ENCODE data around the gene TCAF1. TPM values are rescaled to one million over a fixed set of nuclear protein-coding genes. Genes with fewer than 3 reads are reported as not detected.
"Not testable (repeated sequence)": the region's sequence is repeated elsewhere in the genome, so short reads cannot be mapped to it uniquely, and the experiment has no call there.

The TCAF1 gene
- total and polyA plus RNA-seq, 8 donors: 9.7 to 94.6 (median 23.6) TPM

DNA sequence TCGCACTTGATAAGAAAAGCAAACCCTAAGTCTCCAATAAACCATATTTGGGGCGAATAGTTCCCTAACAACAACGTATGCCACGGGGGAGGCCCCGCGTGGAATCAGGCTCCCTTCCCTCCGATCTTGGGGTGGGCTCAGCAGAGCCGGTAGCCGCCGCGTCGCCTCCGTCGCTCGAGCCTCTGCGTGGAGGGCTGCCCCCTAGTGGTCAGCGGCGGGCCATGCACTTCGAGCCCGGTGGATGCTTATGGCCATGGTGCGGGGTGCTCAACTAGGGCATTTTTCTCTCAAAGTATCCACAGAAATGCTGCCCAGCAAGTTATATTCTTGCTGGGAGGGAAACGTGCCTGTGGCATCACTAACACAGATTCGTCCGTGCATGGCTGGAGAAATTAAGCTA lies 64.8 kb downstream of the TCAF1 start:
- H3K4me1 ChIP-seq; intact Hi-C loops (cut with DNase I; ENCODE audit: low total_unique reads); H3K36me3 ChIP-seq; H3K27me3 ChIP-seq; H3K9me3 ChIP-seq: not testable (repeated sequence)
- Histone ChIP-seq H3K4me3 (peak overlapping the region in 2 of 4 donors; percentile 34 to 40), H3K27ac (peak overlapping the region in 1 of 5 donors; percentile 56)
- peak in 1 of 2 donors; percentile 95 for DNase-seq
- TF ChIP-seq, protein P1, sequence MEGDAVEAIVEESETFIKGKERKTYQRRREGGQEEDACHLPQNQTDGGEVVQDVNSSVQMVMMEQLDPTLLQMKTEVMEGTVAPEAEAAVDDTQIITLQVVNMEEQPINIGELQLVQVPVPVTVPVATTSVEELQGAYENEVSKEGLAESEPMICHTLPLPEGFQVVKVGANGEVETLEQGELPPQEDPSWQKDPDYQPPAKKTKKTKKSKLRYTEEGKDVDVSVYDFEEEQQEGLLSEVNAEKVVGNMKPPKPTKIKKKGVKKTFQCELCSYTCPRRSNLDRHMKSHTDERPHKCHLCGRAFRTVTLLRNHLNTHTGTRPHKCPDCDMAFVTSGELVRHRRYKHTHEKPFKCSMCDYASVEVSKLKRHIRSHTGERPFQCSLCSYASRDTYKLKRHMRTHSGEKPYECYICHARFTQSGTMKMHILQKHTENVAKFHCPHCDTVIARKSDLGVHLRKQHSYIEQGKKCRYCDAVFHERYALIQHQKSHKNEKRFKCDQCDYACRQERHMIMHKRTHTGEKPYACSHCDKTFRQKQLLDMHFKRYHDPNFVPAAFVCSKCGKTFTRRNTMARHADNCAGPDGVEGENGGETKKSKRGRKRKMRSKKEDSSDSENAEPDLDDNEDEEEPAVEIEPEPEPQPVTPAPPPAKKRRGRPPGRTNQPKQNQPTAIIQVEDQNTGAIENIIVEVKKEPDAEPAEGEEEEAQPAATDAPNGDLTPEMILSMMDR (IDR thresholded peaks at IDR 0.05): peak in 3 of 7 experiments; percentile 62 to 70 (median 65)
- peak in 1 of 3 donors; percentile 14 for TF ChIP-seq POLR2AphosphoS5 (IDR thresholded peaks at IDR 0.05)
- WGBS, 5 donors: 0 to 1% (median 0%) methylated on average over 14 of the region's 24 CpGs; no CpG with 5 or more reads in 2 of the 5 donors

DNA sequence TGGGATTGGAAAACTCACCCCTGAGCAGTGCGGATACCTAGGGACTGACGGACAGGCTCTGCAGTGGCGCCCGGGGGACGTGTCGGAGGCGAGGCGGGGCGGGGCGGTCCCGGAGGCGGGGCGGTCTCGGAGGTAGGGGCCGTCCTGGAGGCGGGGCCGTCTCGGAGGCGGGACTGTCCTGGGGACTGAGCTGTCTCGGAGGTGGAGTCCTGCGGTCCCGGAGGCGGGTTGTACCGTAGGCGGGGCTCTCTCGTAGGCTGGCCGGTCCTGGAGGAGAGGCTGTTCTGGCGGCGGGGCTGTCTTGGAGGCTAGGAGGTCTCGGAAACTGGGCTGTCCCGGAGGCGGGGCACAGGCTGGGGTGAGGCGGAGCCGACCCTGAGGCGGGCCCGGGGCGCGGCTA lies 65.4 kb downstream of the TCAF1 start:
- 0 to 1% (median 1%) methylated on average over 14 to 18 of the region's 38 CpGs; no CpG with 5 or more reads in 2 of the 5 donors for WGBS, 5 donors
- DNase-seq: peak in 1 of 2 donors; percentile 97
- H3K4me3 ChIP-seq: peak overlapping the region; percentile 30 to 50 (median 44)

DNA sequence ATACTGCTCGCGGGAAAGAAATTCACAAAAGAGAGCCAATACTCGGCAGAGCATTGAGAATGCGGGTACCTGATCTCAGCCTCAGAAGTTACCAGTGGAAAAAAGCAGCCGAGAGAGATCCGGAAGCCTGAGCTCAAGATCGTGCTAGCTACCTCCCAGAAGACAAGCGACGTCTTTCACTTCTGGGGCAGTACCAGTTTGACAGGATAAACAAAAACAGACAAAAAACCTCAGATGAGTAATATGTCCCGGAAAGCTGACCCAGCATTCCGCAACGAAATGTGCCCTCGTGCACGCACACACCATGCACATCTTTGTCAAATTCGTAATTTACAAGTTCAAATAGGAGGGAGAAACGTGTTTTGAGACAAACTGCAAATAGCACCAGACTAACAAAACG lies 65.9 kb downstream of the TCAF1 start:
- intact Hi-C loops (cut with DNase I; ENCODE audit: low total_unique reads); H3K36me3 ChIP-seq; H3K4me1 ChIP-seq; H3K9me3 ChIP-seq; DNase-seq; H3K27me3 ChIP-seq: not testable (repeated sequence)
- H3K4me3 ChIP-seq: peak overlapping the region in 3 of 4 donors; percentile 30 to 48 (median 41)
- WGBS, 5 donors: no CpG with 5 or more reads among the region's 17 CpGs
- H3K27ac ChIP-seq: peak overlapping the region in 2 of 5 donors; percentile 62 to 78

More for the DNA sequence above, 65.4 kb downstream of the TCAF1 start:
- H3K9me3 ChIP-seq; intact Hi-C loops (cut with DNase I; ENCODE audit: low total_unique reads); H3K36me3 ChIP-seq; H3K4me1 ChIP-seq; H3K27me3 ChIP-seq: not testable (repeated sequence)
- peak overlapping the region in 4 of 5 donors; percentile 62 to 78 (median 70) for H3K27ac ChIP-seq
- peak in 1 of 3 donors; percentile 33 for TF ChIP-seq POLR2AphosphoS5 (IDR thresholded peaks at IDR 0.05)

DNA sequence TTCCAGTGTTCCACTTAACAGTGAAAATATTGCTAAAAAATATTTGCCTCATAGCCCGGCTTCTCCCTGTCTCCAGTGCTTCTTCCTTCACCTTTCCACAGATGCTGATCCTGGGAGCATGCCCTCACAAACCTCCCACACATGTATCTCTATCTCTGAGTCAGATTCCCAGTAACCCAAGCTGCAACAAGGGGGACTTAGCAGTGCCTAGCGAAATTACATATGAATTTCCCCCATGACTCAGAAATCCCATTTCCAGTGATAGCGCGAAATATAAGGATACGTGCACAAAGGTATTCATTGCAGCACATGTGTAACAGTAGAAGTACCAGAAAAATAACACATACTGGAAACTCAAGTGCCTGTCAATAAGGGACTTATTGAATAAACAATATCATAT lies 75.4 kb downstream of the TCAF1 start:
- intact Hi-C loops (cut with DNase I; ENCODE audit: low total_unique reads); H3K9me3 ChIP-seq; DNase-seq; H3K4me3 ChIP-seq; H3K27me3 ChIP-seq; H3K4me1 ChIP-seq; H3K36me3 ChIP-seq; H3K27ac ChIP-seq: not testable (repeated sequence)
- WGBS, 5 donors: no CpG with 5 or more reads among the region's 5 CpGs

DNA sequence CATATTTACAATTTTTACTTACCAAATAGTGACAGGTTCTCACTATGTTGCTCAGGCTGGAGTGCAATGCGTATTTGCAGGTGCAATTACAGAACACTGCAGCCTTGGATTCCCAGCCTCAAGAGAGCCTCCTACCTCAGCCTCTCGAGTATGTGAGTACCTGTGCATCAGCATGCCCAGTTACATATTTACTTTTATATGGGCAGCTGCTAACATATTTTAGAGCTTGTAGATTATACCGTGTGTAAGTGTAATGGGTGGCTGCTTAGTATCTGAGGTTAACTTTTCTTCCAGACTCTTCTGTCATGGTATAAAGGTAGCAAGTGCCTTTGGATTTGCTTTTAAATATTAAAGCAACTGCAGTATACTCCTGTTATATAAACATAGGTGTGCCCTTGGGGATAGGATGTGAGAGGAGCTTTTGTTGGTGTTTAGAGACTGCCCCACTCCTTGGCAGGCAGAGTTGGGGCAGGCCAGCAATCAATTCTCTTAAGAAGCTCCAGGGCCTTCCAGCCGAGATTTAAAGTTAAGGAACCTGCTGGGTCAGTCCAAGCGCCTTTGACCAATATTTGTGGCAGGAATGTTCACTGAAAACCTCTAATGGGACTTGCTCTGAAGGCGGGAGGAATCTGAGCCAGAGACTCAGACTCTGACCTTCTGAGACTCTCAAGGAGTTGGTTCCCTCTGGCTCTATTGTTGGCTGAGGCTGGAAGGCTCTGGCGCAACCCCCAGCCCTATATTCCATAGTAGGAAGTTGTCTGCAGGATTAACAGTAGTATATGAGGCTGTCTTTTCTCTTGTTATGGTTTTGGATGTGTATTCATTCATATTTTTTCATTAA lies 77.5 kb downstream of the TCAF1 start:
- H3K9me3 ChIP-seq; DNase-seq; intact Hi-C loops (cut with DNase I; ENCODE audit: low total_unique reads); H3K27ac ChIP-seq; H3K27me3 ChIP-seq; H3K4me3 ChIP-seq; H3K4me1 ChIP-seq; H3K36me3 ChIP-seq: not testable (repeated sequence)
- no CpG with 5 or more reads among the region's 7 CpGs for WGBS, 5 donors

DNA sequence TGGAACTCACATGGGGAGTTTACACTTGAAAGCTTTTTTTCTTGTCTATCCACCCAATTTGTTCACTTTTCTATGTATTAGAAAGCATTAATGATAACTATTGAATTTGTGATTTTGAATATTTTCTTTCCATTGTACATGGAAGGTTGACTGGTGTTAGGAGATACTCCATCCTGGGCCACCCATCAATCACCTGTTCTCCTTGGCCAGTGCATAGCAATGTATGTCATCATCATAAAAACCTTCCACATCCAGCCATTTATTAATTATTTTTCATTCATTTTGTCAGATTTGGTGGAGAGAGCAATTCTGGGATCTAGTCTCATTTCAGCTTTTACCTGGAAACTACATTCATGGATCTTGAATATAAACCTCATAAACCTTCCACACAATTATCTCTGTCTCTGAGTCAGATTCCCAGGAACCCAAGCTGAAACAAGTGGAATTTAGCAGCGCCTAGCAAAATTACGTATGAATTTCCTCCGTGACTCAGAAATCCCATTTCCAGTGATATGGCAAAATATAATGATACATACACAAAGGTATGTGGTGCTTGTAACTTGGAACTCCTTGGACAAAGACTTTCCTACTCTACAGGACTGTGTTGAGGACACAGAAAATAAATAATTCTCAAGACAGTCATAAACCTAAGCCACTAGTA lies 78.2 kb downstream of the TCAF1 start:
- intact Hi-C loops (cut with DNase I; ENCODE audit: low total_unique reads): not testable (repeated sequence)
- 67% methylated on average over 1 of the region's 3 CpGs; no CpG with 5 or more reads in 4 of the 5 donors for WGBS, 5 donors

DNA sequence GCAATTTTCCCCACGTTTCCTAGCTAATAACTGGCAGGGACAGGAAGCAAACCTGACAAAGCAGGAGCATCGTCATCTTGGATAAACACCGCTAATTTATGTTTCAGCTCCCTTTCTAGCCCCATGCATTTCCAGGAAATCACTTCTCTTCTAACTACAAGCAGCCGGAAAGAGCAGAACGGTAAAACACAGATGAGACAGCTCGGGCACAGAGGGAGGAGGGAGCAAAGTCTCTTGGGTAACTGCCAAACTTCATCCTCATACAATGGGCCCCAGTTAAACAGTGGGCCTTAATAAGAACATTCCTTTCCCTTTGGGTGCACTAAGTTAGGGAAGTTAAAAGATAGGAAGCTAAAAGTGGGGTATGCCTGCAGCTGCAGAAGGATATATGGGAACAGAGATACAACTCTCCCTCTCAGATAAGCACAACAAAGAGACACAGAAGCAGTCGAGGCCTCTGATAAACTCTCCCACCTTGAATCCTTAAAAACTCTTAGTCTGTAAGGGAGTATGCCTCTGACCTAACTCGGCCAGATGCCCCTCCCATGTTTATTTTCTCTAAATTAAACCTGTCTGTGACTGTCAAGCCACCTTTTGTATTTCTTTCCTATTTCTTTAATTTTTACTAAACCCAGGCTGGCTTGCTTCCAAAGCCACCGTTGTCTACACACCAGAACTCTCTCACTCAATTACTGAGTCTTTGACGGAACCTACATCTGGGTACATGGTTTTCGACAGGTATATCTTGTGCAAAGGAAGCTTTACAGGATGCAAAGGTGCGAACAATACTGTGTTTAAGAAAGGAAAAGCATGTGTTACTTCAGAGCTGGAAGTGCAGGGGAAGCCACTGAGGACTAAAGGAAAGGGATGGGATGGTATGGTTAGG lies 80.3 kb downstream of the TCAF1 start:
- H3K36me3 ChIP-seq; H3K9me3 ChIP-seq; intact Hi-C loops (cut with DNase I; ENCODE audit: low total_unique reads); H3K4me3 ChIP-seq; H3K4me1 ChIP-seq; H3K27me3 ChIP-seq; DNase-seq; H3K27ac ChIP-seq: not testable (repeated sequence)
- WGBS, 5 donors: 22 to 33% methylated on average over 1 of the region's 12 CpGs; no CpG with 5 or more reads in 3 of the 5 donors

More for the DNA sequence above, 78.2 kb downstream of the TCAF1 start:
- H3K36me3 ChIP-seq, H3K27ac ChIP-seq, H3K4me3 ChIP-seq, H3K9me3 ChIP-seq, H3K4me1 ChIP-seq, DNase-seq, H3K27me3 ChIP-seq: not testable (repeated sequence)

DNA sequence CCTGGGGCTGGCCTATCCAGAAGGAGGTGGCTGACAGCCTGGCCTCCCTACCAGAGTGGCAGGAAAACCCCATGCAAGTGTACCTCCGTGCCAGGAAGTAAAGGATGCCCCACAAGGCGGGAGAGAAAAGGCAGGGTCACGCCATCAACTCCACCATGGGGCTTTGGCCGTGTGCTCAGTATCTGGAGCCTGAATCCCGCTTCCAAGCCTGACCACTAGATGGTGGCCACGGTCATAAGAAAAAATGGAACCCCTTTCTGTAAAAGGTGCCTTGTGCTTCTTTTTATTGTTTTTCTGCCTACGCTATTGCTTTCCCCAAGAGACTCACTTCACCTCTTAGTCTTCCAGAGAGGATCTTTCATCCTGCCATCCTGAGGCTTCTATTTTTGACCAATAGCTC lies 84.1 kb downstream of the TCAF1 start:
- H3K4me1 ChIP-seq; DNase-seq; H3K4me3 ChIP-seq; H3K9me3 ChIP-seq; H3K36me3 ChIP-seq; intact Hi-C loops (cut with DNase I; ENCODE audit: low total_unique reads); H3K27ac ChIP-seq; H3K27me3 ChIP-seq: not testable (repeated sequence)
- no CpG with 5 or more reads among the region's 7 CpGs for WGBS, 5 donors

DNA sequence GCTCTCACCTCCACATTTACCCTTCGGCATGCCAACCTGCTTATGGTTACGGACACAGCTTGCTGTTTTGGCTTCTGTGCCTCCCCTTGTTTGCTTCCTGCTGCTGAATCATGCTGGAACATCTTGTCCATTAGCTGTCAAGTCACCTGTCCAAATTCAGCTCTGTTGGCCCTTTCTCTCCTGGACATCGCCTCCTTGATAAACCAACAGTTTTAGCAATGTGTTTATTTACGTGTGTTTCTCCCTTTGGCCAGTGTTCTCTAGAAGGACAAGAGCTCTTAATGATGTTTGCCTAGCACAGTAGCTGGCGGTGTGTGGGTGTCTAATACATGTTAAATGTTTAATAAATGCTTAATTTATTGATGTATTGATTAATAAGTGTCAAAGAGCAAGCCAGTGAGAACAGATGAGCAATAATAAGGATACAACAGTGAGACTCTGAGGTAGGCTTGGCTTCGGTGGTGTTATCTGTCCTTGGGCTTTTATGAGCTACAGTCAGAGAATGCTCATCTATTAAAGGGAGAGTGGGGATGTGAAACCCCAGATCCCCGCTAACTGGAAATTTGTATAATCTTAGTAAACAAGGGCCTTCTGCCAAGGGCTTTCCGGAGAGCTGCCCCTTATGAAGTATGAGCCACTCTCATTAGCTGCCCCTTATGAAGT lies 85.4 kb downstream of the TCAF1 start:
- H3K4me1 ChIP-seq; H3K9me3 ChIP-seq; H3K27ac ChIP-seq; intact Hi-C loops (cut with DNase I; ENCODE audit: low total_unique reads); H3K36me3 ChIP-seq; DNase-seq; H3K27me3 ChIP-seq; H3K4me3 ChIP-seq: not testable (repeated sequence)
- 67 to 78% (median 74%) methylated on average over 1 to 3 of the region's 8 CpGs; no CpG with 5 or more reads in 1 of the 5 donors for WGBS, 5 donors
